OCI-LY1 (cell line): ENCODE data around the gene FBXO46.

Source experiments
- EZH2 ChIP-seq: fragments of 200-600 bp; sonication (generic), shearing (Covaris generic); IDR thresholded peaks from 2 replicates; pipeline ENCODE4 v1.8.0; 2017; ENCODE audit warnings: borderline replicate concordance, mixed run types, mild to moderate bottlenecking, antibody characterized with exemption, low read length, moderate library complexity, mixed read lengths
- TF ChIP-seq, protein P1 (sequence below): fragments of 200-600 bp; sonication (generic), shearing (Covaris generic); IDR thresholded peaks from 2 replicates; pipeline ENCODE4 v1.5.1; 2017; ENCODE audit warnings: mild to moderate bottlenecking, antibody characterized with exemption, low read length, moderate library complexity, mixed read lengths

DNA sequence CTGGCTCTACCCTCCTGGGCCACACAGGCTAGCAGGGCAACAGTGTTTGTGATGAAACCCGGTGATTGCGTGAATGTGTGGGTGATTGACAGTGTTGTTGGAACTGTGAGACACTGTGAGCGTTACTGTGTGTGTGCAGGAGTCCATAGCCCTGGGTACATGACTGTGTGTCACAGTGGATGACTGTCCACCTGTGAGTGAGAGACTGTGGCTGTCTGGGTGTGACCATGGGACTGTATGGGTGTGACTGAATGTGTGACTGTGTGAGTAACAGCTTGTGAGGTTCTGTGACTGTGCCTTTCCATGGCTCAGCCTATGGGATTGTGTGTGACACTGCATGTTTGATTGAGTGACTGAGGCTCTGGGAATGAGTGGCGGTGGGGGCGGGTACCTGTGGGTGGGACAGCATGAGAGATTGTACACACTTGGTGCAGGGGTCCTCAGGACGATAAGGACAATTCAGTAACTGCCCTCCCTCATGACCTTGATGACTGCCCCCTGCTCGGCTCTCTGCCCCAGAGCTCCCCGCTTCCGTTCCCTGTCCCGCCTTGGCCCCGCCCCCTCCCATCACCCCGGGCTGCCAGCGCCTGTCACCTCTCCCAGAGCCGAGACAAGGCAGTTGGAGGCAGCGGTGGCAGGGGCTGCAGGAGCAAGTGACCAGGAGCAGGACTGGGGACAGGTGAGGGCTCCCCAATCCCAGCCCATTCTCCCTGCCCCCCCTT is 62.9 kb downstream of the FBXO46 start, which contains the start of gene GIPR:
- TF ChIP-seq, protein P1, sequence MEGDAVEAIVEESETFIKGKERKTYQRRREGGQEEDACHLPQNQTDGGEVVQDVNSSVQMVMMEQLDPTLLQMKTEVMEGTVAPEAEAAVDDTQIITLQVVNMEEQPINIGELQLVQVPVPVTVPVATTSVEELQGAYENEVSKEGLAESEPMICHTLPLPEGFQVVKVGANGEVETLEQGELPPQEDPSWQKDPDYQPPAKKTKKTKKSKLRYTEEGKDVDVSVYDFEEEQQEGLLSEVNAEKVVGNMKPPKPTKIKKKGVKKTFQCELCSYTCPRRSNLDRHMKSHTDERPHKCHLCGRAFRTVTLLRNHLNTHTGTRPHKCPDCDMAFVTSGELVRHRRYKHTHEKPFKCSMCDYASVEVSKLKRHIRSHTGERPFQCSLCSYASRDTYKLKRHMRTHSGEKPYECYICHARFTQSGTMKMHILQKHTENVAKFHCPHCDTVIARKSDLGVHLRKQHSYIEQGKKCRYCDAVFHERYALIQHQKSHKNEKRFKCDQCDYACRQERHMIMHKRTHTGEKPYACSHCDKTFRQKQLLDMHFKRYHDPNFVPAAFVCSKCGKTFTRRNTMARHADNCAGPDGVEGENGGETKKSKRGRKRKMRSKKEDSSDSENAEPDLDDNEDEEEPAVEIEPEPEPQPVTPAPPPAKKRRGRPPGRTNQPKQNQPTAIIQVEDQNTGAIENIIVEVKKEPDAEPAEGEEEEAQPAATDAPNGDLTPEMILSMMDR = no peak
- no peak for TF ChIP-seq EZH2
